Stomach (tissue), 9 donors: ENCODE results near the gene CTNND2. TPM values are rescaled to one million over a fixed set of nuclear protein-coding genes. Genes with fewer than 3 reads are reported as not detected.

Experiments
- DNase-seq, 2 donors: peaks; one replicate each; pipeline versions ENCODE4 v3.0.0 to v3.0.0-alpha.2; 2013 to 2019
- H3K27ac ChIP-seq, 5 donors: fragments of 200-600 bp in 4 of 5; sonication (generic) in 4 of 5; one replicate each; pipeline ENCODE4 v1.5.1; 2013 to 2019; ENCODE audit warnings: mild to moderate bottlenecking in 1 of 5, moderate library complexity in 1 of 5
- H3K27me3 ChIP-seq, 3 donors: fragments of 200-600 bp; sonication (generic); one replicate each; pipeline ENCODE4 v1.5.1; 2017 to 2019; ENCODE audit warnings: mixed run types in 1 of 3
- H3K36me3 ChIP-seq, 4 donors: fragments of 200-600 bp; sonication (generic); 1 replicate in 3 of 4; 2 replicates in 1 of 4; pipeline ENCODE4 v1.5.1; 2016 to 2019
- H3K4me1 ChIP-seq, 4 donors: fragments of 200-600 bp; sonication (generic); one replicate each; pipeline ENCODE4 v1.5.1; 2016 to 2019
- H3K4me3 ChIP-seq, 4 donors: fragments of 200-600 bp; sonication (generic) in 3 of 4; one replicate each; pipeline ENCODE4 v1.5.1; 2016 to 2019; ENCODE audit warnings: mild to moderate bottlenecking in 1 of 4
- H3K9me3 ChIP-seq, 4 donors: fragments of 200-600 bp; sonication (generic); one replicate each; pipeline ENCODE4 v1.5.1; 2016 to 2019
- CTCF ChIP-seq, 7 experiments: fragments of 450-650 bp in 4 of 7; fragments of 200-600 bp in 3 of 7; sonication (generic) in 3 of 7; IDR thresholded peaks; one replicate each; pipeline ENCODE4 v1.5.1; 2016 to 2019; ENCODE audit warnings: antibody characterized with exemption in 7 of 7, control low read depth in 2 of 7, mild to moderate bottlenecking in 1 of 7
- EP300 ChIP-seq: sonication (generic); formaldehyde crosslinking; IDR thresholded peaks from one replicate; pipeline ENCODE4 v1.6.1; 2017; ENCODE audit warnings: antibody characterized with exemption
- POLR2A ChIP-seq, 4 donors: fragments of 450-650 bp; IDR thresholded peaks; one replicate each; pipeline ENCODE4 v1.6.1; 2016; ENCODE audit warnings: antibody characterized with exemption in 4 of 4, control low read depth in 2 of 4, mild to moderate bottlenecking in 1 of 4, moderate library complexity in 1 of 4
- POLR2AphosphoS5 ChIP-seq, 3 donors: sonication (generic); formaldehyde crosslinking; IDR thresholded peaks; one replicate each; pipeline ENCODE4 v1.6.1; 2016; ENCODE audit warnings: antibody characterized with exemption in 3 of 3
- WGBS, 5 donors: extraction: QIAGEN DNeasy Blood & Tissue Kit in 3 of 5; methylation state at CpG; one replicate each; pipeline versions ENCODE4 v1.1.5 to v1.1.7; 2013 to 2018; 5-methylcytosine and 5-hydroxymethylcytosine counted together
- intact Hi-C: fragments of 100-400 bp; cut with DNase I; formaldehyde crosslinking; loops from one replicate; pipeline ENCODE4 v1.15.1; 2023; ENCODE audit warnings: low total_unique reads
- polyA plus RNA-seq, 3 donors: library from polyadenylated mRNA; stranded (reverse); fragments of 200-250 nt; gene quantifications; one replicate each; pipeline ENCODE4 v1.2.3, GENCODE V29; 2013
- total RNA-seq, 5 donors: library from RNA; depleted of rRNA; stranded (reverse); fragments of >200 nt; gene quantifications; one replicate each; pipeline versions ENCODE4 v1.1.0 to v1.2.3, GENCODE V29; 2014 to 2016
- donor health status: healthy with polysubstance abuse.
- donor health status: Bipolar disorder and iron deficiency.
- donor health status: healthy.

CTNND2 gene
- total and polyA plus RNA-seq, 8 donors, result 0.29 to 3.4 (median 2.0) TPM; not detected in 2

DNA sequence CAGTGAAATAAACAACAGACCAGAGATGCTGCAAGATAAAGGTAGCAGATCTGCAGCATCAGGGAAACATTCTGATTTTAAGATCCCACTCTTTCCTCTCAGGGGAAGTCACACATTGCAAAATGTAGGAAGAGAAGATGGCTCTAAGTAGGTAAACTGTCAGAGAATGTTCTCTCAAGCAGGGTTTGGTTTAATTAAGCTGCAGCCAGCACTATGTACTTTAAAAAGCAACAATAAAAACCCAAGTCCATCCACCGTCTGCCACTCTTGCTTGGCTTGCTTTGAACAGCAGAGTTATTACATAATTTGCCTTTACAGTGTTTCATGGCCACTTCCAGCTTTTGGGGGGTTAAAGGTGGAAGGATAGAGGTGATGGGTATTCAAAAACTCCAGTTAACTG, 800.0 kb downstream of the CTNND2 start:
- TF ChIP-seq POLR2AphosphoS5 (IDR thresholded peaks at IDR 0.05), result no peak
- no peak for TF ChIP-seq POLR2A (IDR thresholded peaks at IDR 0.05)
- no peak for TF ChIP-seq CTCF (IDR thresholded peaks at IDR 0.05)
- TF ChIP-seq EP300, result no peak
- intact Hi-C loops, result no loop called here
- no peak overlapping the region for H3K4me3 ChIP-seq
- no peak for DNase-seq
- H3K27ac ChIP-seq, result no peak overlapping the region
- peaks cover 0 to 5% (median 0%) of the 10 kb centered on the region in 3 donors for H3K27me3 ChIP-seq
- no peaks in the 10 kb centered on the region for H3K4me1 ChIP-seq
- 55 to 76% (median 70%) methylated on average over 1 of the region's 1 CpG for WGBS, 5 donors
- no peaks in the 10 kb centered on the region for H3K36me3 ChIP-seq
- H3K9me3 ChIP-seq, result no peaks in the 10 kb centered on the region

- Histone ChIP-seq H3K36me3 (no peaks in the 10 kb centered on the region), H3K27ac (no peak overlapping the region), H3K4me3 (no peak overlapping the region), H3K4me1 (no peaks in the 10 kb centered on the region), H3K9me3 (peaks cover 0 to 9% (median 4%) of the 10 kb centered on the region in 4 donors), H3K27me3 (no peaks in the 10 kb centered on the region)
- WGBS, 5 donors, result 63 to 88% (median 75%) methylated on average over 3 of the region's 3 CpGs
- TF ChIP-seq POLR2A (IDR thresholded peaks at IDR 0.05), result no peak
- no peak for TF ChIP-seq POLR2AphosphoS5 (IDR thresholded peaks at IDR 0.05)
- intact Hi-C loops, result no loop called here
- no peak for DNase-seq
These were observed 820.1 kb downstream of the CTNND2 start for GRCh38 chr5:11084111-11084510.

GRCh38 chr5:11082404-11082945, 821.8 kb downstream of the CTNND2 start:
- no peaks in the 10 kb centered on the region for H3K27me3 ChIP-seq
- intact Hi-C loops, result no loop called here
- H3K4me3 ChIP-seq, result no peak overlapping the region
- H3K4me1 ChIP-seq, result no peaks in the 10 kb centered on the region
- no peaks in the 10 kb centered on the region for H3K36me3 ChIP-seq
- H3K27ac ChIP-seq, result no peak overlapping the region
- no peak for TF ChIP-seq POLR2AphosphoS5 (IDR thresholded peaks at IDR 0.05)
- WGBS, 5 donors, result 89 to 93% (median 92%) methylated on average over 21 of the region's 21 CpGs
- DNase-seq, result no peak
- peaks cover 0 to 3% (median 0%) of the 10 kb centered on the region in 4 donors for H3K9me3 ChIP-seq

DNA sequence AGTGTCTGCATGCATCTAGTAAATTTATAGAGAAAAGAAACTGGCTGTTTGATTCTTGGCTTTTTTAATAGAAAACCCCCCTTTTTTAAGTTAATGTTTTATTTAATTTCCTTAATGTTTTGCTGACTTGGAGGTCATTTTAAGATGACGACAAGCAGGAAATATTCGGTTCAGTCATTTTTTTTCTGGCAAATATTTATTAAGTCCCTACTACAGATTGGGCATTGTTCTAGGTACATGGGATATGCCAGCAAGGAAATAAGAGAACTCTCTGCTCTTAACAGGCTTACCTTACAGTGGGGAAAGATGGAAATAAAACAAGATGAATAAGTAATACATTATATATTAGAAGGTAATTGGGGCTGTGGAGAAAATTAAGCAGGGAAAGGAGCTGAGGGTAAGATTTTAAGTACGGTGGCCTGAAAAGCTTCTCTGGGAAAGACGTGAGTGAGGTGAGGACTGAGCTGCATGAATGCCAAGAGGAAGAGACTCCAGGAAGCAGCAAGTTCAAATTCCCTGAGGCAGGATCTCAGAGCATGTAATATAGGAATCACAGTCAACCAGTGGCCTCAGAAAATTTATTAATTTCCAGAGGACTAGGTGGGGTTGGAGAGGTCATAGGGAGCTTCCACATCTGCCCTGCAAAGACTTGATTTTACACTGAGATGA, 827.2 kb downstream of the CTNND2 start:
- 28 to 53% (median 35%) methylated on average over 4 of the region's 4 CpGs for WGBS, 5 donors
- peak in 1 of 2 donors; percentile 16 for DNase-seq
- no peaks in the 10 kb centered on the region for H3K36me3 ChIP-seq
- no peak overlapping the region for H3K4me3 ChIP-seq
- H3K27me3 ChIP-seq, result no peaks in the 10 kb centered on the region
- no peaks in the 10 kb centered on the region for H3K9me3 ChIP-seq
- TF ChIP-seq POLR2AphosphoS5 (IDR thresholded peaks at IDR 0.05) (no peak), CTCF (IDR thresholded peaks at IDR 0.05) (no peak), EP300 (no peak), POLR2A (IDR thresholded peaks at IDR 0.05) (no peak)
- no peaks in the 10 kb centered on the region for H3K4me1 ChIP-seq
- H3K27ac ChIP-seq, result no peak overlapping the region
- intact Hi-C loops, result no loop called here

DNA sequence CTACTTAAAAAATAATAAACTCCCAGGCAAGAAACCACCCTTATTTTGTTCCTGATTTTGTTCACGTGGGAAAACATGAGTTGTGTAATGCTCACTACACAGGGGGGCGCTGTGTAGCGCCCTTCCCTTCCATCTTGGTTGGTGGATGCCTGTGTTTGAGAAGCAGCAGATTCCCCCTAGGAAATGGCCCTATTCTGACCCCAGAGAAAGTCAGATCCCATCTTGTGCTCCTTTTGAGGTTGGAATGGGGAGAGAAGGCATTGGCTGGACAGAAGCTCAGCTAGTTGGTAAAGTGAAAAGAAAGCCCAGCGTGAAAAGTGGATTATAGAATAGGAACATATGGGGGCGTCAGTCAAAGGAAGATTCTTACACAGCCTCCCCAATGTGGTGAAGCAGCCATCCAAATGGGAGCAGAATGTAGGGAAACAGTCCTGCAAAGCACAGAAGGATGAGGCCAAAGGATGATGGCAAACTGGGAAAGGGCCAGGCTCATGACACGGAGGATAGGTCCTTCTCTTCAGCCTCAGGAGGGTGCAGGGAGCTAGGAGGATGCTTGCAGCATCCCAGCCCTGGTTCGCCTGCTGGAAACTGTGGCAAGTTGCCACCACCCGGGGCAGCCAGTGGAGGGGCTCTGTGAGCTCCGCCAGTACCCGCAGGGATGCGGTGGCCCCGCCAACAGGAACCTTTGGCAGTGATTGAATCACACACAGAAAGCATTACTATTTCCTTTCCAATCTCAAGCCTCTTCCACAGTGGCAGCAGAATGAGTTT, 829.0 kb downstream of the CTNND2 start:
- TF ChIP-seq POLR2A (IDR thresholded peaks at IDR 0.05), result no peak
- no peak for TF ChIP-seq POLR2AphosphoS5 (IDR thresholded peaks at IDR 0.05)
- no peak for TF ChIP-seq CTCF (IDR thresholded peaks at IDR 0.05)
- TF ChIP-seq EP300, result no peak
- 71 to 76% (median 75%) methylated on average over 12 of the region's 12 CpGs for WGBS, 5 donors
- intact Hi-C loops, result no loop called here
- no peak overlapping the region for H3K27ac ChIP-seq
- no peaks in the 10 kb centered on the region for H3K4me1 ChIP-seq
- H3K36me3 ChIP-seq, result no peaks in the 10 kb centered on the region
- DNase-seq, result no peak
- H3K4me3 ChIP-seq, result no peak overlapping the region
- peaks cover 0 to 11% (median 0%) of the 10 kb centered on the region in 4 donors for H3K9me3 ChIP-seq
- H3K27me3 ChIP-seq, result no peaks in the 10 kb centered on the region
